Left colon (tissue), 2 donors: ENCODE data around the gene PPP2R2B. TPM values are rescaled to one million over a fixed set of nuclear protein-coding genes. Genes with fewer than 3 reads are reported as not detected.

ENCODE experiments used
- ATAC-seq: fragments of 200-7000 bp; cut with Tn5 transposase; one replicate; pipeline ENCODE4 v1.9.1; 2020; ENCODE audit warnings: mild to moderate bottlenecking, moderate library complexity
- DNase-seq, 2 donors: peaks; one replicate each; pipeline ENCODE4 v3.0.0-alpha.2; 2020
- intact Hi-C, 2 donors: fragments of 100-400 bp; cut with DNase I in 1 of 2; cut with micrococcal nuclease in 1 of 2; formaldehyde crosslinking; loops; one replicate each; pipeline versions ENCODE4 v1.11.2 to v1.14.0; 2022; cut with DNase I, micrococcal nuclease
- total RNA-seq, 2 donors: library from RNA; stranded (reverse); fragmentation: NEBNext Ultra II Directional; extraction: Animal tissue kit (Norgen Biotek cat#: 25700); gene quantifications; one replicate each; pipeline ENCODE4 v1.2.1, GENCODE V29; 2021
- donor health status: DM: no; HTN: no; CAD: no.
- donor health status: DM: yes; HTN: yes; CAD: no.

The PPP2R2B gene
- total RNA-seq, 2 donors from 2014 or later = 1.1 to 1.7 TPM

DNA sequence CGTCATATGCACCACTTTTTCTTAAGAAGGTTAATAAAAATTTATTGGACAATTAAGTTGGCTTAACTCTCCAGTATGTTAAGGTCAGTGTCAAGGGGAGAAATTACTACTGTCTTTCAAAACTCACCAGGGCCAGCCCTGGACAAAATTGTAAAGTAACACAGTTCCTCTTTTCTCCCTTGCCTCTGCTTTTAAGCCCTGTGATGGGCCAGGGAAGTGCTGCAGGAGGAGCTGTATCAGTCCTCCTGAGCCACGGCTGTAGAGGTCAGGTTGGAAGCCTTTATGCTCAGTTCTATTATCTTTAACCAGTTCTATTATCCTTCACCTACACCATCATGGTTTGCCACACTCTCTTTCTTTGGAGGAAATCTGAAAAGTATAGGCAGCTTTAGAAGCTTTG is 11.5 kb upstream of the PPP2R2B start:
- ATAC-seq = no peak
- no peak for DNase-seq
- intact Hi-C loops = no loop called here

DNA sequence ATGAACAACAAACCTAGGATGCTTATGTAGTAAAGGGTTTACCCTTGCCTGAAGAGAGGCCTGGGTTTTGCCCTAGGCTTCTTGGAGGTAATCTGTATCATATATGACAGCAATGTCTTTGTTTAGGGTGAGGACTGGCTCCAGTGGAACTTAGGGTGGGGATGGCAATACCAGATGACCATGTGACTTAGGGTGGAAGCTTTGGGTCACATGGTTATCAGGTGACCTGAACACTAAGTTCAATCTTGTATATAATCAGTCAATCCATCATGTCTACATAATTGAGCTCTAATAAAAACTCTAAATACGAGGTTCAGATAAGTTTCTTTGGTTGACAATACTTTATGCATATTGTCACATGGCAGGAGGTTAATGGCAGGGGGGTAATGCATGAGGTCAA is 10.6 kb upstream of the PPP2R2B start:
- DNase-seq (no peak), ATAC-seq (no peak)
- intact Hi-C loops = no loop called here

GRCh38 chr5:146888351-146888978 is 9.9 kb upstream of the PPP2R2B start:
- DNase-seq (no peak), ATAC-seq (no peak)
- intact Hi-C loops = no loop called here

GRCh38 chr5:146884066-146884626 is 5.6 kb upstream of the PPP2R2B start:
- DNase-seq (no peak), ATAC-seq (no peak)
- intact Hi-C loops = no loop called here

DNA sequence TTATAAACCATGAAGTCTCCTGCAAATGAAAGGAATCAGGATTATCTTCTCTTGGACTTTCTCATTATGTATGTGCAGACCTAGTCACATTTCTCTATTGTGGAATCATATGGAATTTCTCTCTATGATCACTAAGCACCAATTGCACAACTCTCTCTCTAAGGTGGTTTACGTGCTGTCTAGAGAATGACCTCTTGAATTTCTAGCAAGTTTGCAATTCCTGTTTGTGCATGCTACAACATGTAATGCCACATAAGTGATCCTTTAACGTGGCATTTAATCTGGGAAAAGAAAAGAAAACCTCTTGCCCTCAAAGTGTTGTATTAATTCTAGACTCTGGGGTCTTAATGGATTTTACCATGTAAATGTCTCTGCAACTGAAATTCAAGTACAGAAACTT is 5.0 kb upstream of the PPP2R2B start:
- no peak for DNase-seq
- ATAC-seq = no peak
- intact Hi-C loops = no loop called here

- intact Hi-C loops = no loop called here
- no peak for ATAC-seq
- DNase-seq = no peak
Observed at GRCh38 chr5:146880966-146881365, 2.4 kb upstream of the PPP2R2B start.

DNA sequence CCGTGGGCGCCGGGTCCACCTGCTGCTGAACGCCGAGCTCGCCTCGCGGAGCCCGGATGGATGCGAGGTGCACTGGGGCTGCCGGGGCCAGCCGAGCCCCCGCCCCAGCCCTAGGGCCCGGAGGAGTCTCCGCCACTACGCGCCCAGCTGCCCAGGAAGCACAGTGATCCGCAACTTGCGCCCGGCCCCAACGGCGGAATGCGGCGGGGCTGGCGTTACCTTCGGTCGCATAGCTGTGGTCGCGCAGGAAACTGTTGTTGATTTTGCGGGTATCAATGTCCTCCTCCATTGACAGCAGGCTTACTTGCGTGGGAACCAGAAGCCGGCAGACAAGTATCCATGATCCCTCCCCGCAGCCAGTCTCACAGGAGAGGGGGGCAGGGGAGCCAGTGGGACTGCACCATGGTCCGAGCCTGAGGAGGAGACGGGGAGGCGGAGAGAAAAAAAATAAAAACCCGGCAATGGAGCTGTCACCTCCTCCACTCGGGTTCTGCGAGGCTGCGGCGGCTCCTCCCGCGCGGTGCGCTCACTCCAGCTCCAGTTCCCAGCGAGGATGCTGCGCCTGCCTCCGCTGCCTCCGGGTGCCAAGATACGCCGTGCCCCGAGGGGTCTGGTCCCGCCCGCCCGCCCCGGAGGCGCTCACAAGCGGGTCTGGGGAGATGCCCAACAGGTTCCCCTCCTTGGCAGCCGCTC is 628 bp downstream of the PPP2R2B start:
- no peak for ATAC-seq
- intact Hi-C loops = no loop called here
- DNase-seq = peak in 1 of 2 donors; percentile 13

DNA sequence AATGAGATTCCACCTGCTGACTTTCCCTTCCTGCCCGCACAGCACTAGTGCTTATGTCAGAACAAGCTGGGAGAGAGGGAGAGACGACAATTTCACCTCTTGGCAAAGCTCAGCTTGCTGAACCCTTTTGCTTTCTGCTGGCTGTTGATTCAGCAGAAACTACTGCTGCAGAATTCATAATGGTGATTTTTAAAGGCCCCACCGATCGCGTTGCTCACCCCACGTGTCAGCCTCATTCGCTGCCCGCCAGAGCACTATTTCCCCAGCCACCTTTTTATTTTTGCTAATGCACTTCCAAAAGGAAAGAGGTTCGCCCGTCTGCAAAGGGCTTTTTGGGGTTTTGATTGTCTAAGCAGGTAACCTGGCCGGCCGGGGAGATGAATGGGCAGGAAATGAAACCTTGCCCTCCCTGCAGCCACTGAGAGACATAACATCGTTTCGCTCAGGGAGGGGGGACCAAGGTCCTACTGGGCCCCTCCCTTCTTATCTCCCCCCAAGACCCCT is 1.3 kb downstream of the PPP2R2B start:
- ATAC-seq = no peak

DNA sequence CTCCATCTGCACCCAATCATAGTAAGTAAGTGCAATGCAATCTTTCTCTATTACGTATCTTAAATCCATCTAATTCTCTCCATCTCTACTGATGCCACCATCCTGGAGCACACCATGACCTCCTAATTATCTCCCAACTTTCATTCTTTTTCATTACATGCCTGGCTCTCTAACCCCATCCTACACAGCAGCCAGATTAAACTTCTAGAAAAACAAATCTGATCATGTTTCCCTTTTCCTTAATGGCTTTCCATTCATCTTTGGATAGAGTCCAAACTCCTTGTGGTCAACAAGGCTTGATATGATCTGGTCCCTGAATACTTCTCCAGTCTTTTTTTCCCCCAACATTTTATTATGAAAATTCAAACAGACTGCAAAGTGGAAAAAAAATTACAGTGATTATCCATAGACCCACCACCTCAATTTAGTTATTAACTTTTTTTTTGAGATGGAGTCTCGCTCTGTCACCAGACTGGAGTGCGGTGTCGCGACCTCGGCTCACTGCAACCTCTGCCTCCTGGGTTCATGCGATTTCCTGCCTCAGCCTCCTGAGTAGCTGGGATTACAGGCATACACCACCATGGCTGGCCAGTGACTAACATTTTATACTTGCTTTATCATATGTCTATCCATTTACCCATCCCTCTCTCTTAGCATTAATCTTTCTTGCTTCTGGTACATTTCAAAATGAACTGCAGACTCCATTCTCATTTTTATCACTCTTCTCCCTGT is 5.2 kb downstream of the PPP2R2B start:
- intact Hi-C loops = no loop called here
- no peak for DNase-seq
- ATAC-seq = no peak

More for the DNA sequence above, 1.3 kb downstream of the PPP2R2B start:
- DNase-seq = no peak
- intact Hi-C loops = no loop called here

DNA sequence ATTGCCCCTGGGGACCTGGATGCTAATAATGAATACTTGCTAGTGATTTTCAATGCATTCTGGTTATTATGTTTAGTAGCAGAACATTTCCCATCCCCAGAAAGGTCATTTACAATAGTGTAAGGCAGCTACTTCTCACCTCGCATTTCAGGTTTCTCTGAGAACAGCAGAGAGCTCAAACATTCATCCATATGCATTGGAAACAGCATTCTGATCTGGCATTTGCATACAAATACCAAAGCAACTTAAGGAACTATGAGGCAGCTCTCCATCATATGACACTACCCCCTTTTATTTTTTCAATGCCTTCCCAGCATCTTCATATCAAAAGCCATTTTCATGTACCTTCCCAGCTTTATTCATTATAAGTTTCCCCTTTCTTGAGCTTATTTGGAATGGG is 6.4 kb downstream of the PPP2R2B start:
- no peak for DNase-seq
- ATAC-seq = no peak
- intact Hi-C loops = no loop called here

DNA sequence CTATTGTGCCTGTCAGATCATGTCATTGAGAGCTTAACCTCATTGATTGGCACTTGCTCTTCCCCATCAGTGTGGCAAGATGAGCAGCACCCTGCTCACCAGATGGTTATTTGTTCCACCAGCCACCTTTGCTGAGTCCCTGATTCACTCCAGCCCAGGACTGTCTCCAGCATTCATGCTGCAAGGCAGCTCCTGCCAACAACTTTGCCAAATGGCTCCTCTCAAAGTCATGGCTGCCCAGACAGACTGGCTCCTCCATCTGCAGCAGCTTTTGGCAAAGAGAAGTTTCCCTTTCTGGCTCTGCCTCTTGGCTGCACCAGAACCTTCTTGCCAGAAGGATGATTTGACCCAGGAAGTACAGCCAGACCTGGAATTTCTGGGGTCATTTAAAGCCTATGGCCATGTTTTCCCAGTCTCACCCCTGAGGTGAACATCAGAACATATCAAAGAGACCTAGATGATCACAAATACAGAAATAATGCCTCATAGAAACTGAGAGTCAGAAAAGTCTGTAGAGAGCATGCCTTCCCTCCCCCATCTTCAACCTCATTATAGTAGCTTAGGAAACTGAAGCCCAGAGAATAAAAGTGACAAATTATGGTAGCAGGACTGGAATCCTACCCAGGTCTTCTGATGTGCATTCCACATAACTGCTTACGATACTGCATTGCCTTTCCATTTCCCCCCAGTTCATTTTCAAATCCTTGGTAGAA is 10.4 kb downstream of the PPP2R2B start:
- intact Hi-C loops = no loop called here

GRCh38 chr5:146866263-146866662 is 12.3 kb downstream of the PPP2R2B start:
- intact Hi-C loops = no loop called here
- no peak for DNase-seq
- no peak for ATAC-seq

More for the DNA sequence above, 10.4 kb downstream of the PPP2R2B start:
- ATAC-seq (no peak), DNase-seq (no peak)

GRCh38 chr5:146862641-146863040 is 15.9 kb downstream of the PPP2R2B start:
- intact Hi-C loops = no loop called here
- no peak for ATAC-seq
- no peak for DNase-seq

- intact Hi-C loops = no loop called here
- no peak for ATAC-seq
Observed at GRCh38 chr5:146860213-146860893, 18.2 kb downstream of the PPP2R2B start.

DNA sequence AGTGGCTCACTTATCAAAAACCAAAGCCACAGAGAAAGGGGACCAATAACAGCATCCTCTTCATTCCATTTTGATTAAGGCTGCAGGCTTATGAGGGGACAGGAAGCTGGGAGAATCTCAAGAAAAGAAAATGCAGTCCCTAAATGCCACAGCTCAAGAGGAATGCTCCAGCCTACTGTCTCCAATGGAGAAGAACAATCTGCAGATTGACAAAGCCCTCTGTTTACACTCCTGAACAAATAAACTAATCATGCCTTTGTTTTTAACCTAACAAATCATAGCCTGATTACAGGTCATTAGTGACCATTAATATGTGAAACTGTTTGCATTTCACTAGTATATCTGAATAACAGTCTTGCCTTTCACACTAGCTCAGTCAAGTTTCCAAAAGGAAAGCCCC is 26.5 kb downstream of the PPP2R2B start:
- intact Hi-C loops = no loop called here
- ATAC-seq = no peak
- no peak for DNase-seq

More at GRCh38 chr5:146860213-146860893, 18.2 kb downstream of the PPP2R2B start:
- no peak for DNase-seq

DNA sequence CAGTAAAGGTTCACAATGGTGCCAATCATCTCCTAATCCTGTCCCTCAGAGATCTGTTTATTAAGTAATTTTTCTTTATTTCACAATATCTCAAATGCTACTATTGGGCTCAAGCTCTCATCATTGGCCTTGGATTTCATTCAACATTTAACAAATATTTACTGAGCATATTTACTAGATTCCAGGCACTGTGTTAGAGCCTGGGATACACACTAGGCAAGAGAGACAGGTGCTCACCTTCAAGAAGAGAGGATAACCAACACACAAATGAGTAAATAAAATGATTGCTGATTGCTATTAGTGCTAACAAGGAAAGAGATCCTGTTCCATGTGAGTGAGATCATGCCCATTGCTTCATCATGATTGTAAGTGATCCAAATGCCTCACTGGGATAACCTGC is 27.4 kb downstream of the PPP2R2B start:
- ATAC-seq = no peak
- no peak for DNase-seq
- intact Hi-C loops = no loop called here

DNA sequence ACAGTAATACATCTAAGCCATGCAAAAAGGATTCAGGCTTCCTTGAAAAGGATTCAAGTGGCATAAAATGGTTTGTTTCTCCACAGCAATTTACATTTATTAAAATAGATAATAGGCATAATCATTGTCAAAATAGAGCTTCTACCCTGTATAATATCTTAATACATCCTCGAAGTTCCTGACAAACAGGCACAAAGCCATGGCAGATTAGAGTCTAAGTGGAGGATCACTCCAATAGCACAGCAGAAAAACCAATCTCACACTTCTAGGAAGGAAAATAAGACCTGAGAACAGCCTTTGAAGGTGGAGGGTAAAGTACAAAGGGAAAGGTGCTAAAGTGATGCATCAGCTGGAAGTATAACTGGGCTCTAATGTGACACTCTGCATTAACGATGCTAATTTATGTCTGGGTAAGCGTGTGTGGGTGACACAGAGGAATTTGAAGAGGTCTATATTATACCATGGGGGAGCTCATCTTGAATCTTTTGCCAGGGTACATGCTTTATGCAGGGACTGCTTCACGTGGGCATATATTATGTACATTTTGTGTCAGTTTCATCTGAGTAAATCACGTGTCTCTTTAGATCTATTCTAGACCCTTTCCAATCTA is 28.8 kb downstream of the PPP2R2B start:
- DNase-seq = no peak
- no peak for ATAC-seq
- intact Hi-C loops = no loop called here

- no peak for ATAC-seq
Observed at GRCh38 chr5:146848133-146848532, 30.4 kb downstream of the PPP2R2B start.

More at GRCh38 chr5:146848133-146848532, 30.4 kb downstream of the PPP2R2B start:
- intact Hi-C loops = no loop called here
- no peak for DNase-seq
